A673 (cell line): Measurements from ENCODE around the gene UMODL1. TPM values are rescaled to one million over a fixed set of nuclear protein-coding genes. Genes with fewer than 3 reads are reported as not detected.

Experiments
- BruUV-seq: library from RNA; stranded (reverse); fragments of 400-500 nt; replicated peaks from 2 replicates; lab custom pipeline; 2021; lab: Mats Ljungman, UMichigan
- CTCF ChIA-PET: fragments of 300-600 bp; sonication (Branson Sonifier 250); formaldehyde crosslinking; loops from one replicate; lab custom pipeline; 2022; ENCODE audit warnings: antibody characterized with exemption; lab: Charles Lee
- POLR2A ChIA-PET: fragments of 300-600 bp; sonication (Branson Sonifier 250); formaldehyde crosslinking; loops from one replicate; lab custom pipeline; 2022; ENCODE audit warnings: antibody characterized with exemption; ENCODE audit not compliant: low non-redundant PET; lab: Charles Lee
- DNase-seq: peaks from one replicate; pipeline ENCODE4 v3.0.0-alpha.2; 2015; ENCODE audit warnings: low spot score
- H3K27ac ChIP-seq: fragments of 200-600 bp; sonication (generic); 2 replicates; pipeline ENCODE4 v1.5.1; 2016; ENCODE audit warnings: mixed run types, low read depth, mild to moderate bottlenecking, mixed read lengths, antibody characterized with exemption, low read length; ENCODE audit not compliant: poor library complexity, severe bottlenecking
- H3K27me3 ChIP-seq: fragments of 200-600 bp; sonication (generic); replicated peaks from 2 replicates; pipeline ENCODE4 v1.6.1; 2017; ENCODE audit warnings: mixed run types, low read depth, mild to moderate bottlenecking, mixed read lengths, antibody characterized with exemption, low read length; ENCODE audit not compliant: insufficient read depth, poor library complexity
- H3K36me3 ChIP-seq: fragments of 200-600 bp; sonication (generic); 2 replicates; pipeline ENCODE4 v1.6.1; 2016; ENCODE audit warnings: mixed run types, mild to moderate bottlenecking, mixed read lengths, antibody characterized with exemption, low read length; ENCODE audit not compliant: insufficient read depth, poor library complexity, severe bottlenecking
- H3K4me1 ChIP-seq: fragments of 200-600 bp; sonication (generic); 2 replicates; pipeline ENCODE4 v1.6.1; 2017; ENCODE audit warnings: mixed run types, mild to moderate bottlenecking, mixed read lengths, antibody characterized with exemption, low read length; ENCODE audit not compliant: insufficient read depth, poor library complexity, severe bottlenecking
- H3K4me3 ChIP-seq: fragments of 200-600 bp; sonication (generic); 2 replicates; pipeline ENCODE4 v1.5.1; 2016; ENCODE audit warnings: low read depth, mixed run types, mild to moderate bottlenecking, mixed read lengths, low read length; ENCODE audit not compliant: poor library complexity, severe bottlenecking
- H3K9me3 ChIP-seq: fragments of 200-600 bp; sonication (generic); 2 replicates; pipeline ENCODE4 v1.6.1; 2016; ENCODE audit warnings: mixed run types, low read depth, mild to moderate bottlenecking, mixed read lengths, antibody characterized with exemption, low read length; ENCODE audit not compliant: poor library complexity, severe bottlenecking
- CTCF ChIP-seq: fragments of 300-800, 200-600 bp; sonication (generic); conservative IDR thresholded peaks from 2 replicates; pipeline ENCODE4 v1.5.1; 2017; ENCODE audit warnings: low read depth, mild to moderate bottlenecking, antibody characterized with exemption, low read length, moderate library complexity, mixed read lengths
- EZH2 ChIP-seq: fragments of 200-600 bp; sonication (generic); IDR thresholded peaks from 2 replicates; pipeline ENCODE4 v1.6.1; 2017; ENCODE audit warnings: borderline replicate concordance, low read depth, mild to moderate bottlenecking, mixed read lengths, antibody characterized with exemption, low read length; ENCODE audit not compliant: poor library complexity, severe bottlenecking
- intact Hi-C: fragments of 100-400 bp; cut with micrococcal nuclease; formaldehyde crosslinking; loops from one replicate; pipeline ENCODE4 v1.10.0; 2022; ENCODE audit not compliant: unreplicated experiment
- total RNA-seq: library from RNA; stranded (reverse); gene quantifications from 2 replicates; pipeline ENCODE4 v1.2.3, GENCODE V29; 2021

UMODL1 gene
- total RNA-seq, 1 experiment from 2014 or later: not detected

GRCh38 chr21:42153746-42154145 lies 82.6 kb downstream of the UMODL1 start:
- ChIA-PET POLR2A (no interaction called here), CTCF (interaction anchor here (0.6 to 1.4 kb wide), 2 partner anchors 105 to 297 kb away, joined by 3 read pairs; no protein-coding TSS in a partner anchor)
- Histone ChIP-seq H3K27me3 (no peaks in the 10 kb centered on the region), H3K4me1 (no peaks in the 10 kb centered on the region), H3K4me3 (no peak overlapping the region), H3K36me3 (no peaks in the 10 kb centered on the region), H3K9me3 (no peaks in the 10 kb centered on the region), H3K27ac (no peak overlapping the region)
- TF ChIP-seq EZH2: no peak
- no peak for TF ChIP-seq CTCF
- no TSS peak for BruUV-seq
- intact Hi-C loops: no loop called here
- no peak for DNase-seq

GRCh38 chr21:42154237-42155044 lies 83.3 kb downstream of the UMODL1 start:
- ChIA-PET CTCF (interaction anchor here (1.4 kb wide), 1 partner anchor 104 kb away, joined by 3 read pairs; no protein-coding TSS in a partner anchor), POLR2A (no interaction called here)
- H3K27me3 ChIP-seq: no peaks in the 10 kb centered on the region
- no TSS peak for BruUV-seq
- H3K36me3 ChIP-seq: no peaks in the 10 kb centered on the region
- intact Hi-C loops: no loop called here
- no peaks in the 10 kb centered on the region for H3K4me1 ChIP-seq
- no peak for DNase-seq
- TF ChIP-seq CTCF: no peak
- no peak for TF ChIP-seq EZH2
- H3K27ac ChIP-seq: no peak overlapping the region
- H3K9me3 ChIP-seq: no peaks in the 10 kb centered on the region
- H3K4me3 ChIP-seq: no peak overlapping the region

GRCh38 chr21:42155045-42155855 lies 84.1 kb downstream of the UMODL1 start:
- ChIA-PET CTCF (no interaction called here), POLR2A (no interaction called here)
- Histone ChIP-seq H3K27me3 (no peaks in the 10 kb centered on the region), H3K4me3 (no peak overlapping the region), H3K9me3 (no peaks in the 10 kb centered on the region), H3K4me1 (no peaks in the 10 kb centered on the region), H3K36me3 (no peaks in the 10 kb centered on the region), H3K27ac (no peak overlapping the region)
- no TSS peak for BruUV-seq
- TF ChIP-seq CTCF (no peak), EZH2 (no peak)
- DNase-seq: no peak
- intact Hi-C loops: no loop called here
